GM19467 (cell line): Measurements from ENCODE around the gene POLR1H.

Experiments used
- ATAC-seq: cut with Tn5 transposase; IDR thresholded peaks from one replicate; pipeline ENCODE4 v1.9.1; 2021; ENCODE audit warnings: mild to moderate bottlenecking, moderate library complexity; ENCODE audit not compliant: unreplicated experiment

POLR1H gene

GRCh38 chr6:30061858-30062458 is 893 bp downstream of the POLR1H start:
- no peak for ATAC-seq

GRCh38 chr6:30062471-30063178 is 1.6 kb downstream of the POLR1H start:
- no peak for ATAC-seq

GRCh38 chr6:30063315-30063714 is 2.2 kb downstream of the POLR1H start:
- ATAC-seq: no peak

- no peak for ATAC-seq
These were observed 5.0 kb downstream of the POLR1H start for GRCh38 chr6:30066082-30066481.

GRCh38 chr6:30066577-30067459 is 5.8 kb downstream of the POLR1H start, which contains the start of gene PPP1R11:
PPP1R11 (plus strand) TSS chr6:30067198; CDS start chr6:30067411, 213 bp downstream.
- ATAC-seq: peak; percentile 89

- ATAC-seq: no peak
These were observed 6.5 kb downstream of the POLR1H start for GRCh38 chr6:30067460-30068139.

GRCh38 chr6:30071081-30071818 is 10.2 kb downstream of the POLR1H start:
- no peak for ATAC-seq

GRCh38 chr6:30071858-30072257 is 10.8 kb downstream of the POLR1H start:
- ATAC-seq: no peak

- no peak for ATAC-seq
These were observed 12.6 kb downstream of the POLR1H start for GRCh38 chr6:30073489-30074235.

GRCh38 chr6:30074331-30075093 is 13.4 kb downstream of the POLR1H start:
- ATAC-seq: no peak

- no peak for ATAC-seq
These were observed 14.2 kb downstream of the POLR1H start, which contains the start of gene RNF39 for GRCh38 chr6:30075094-30075789. RNF39 (minus strand) TSS chr6:30075769; CDS start chr6:30075585, 184 bp downstream.

GRCh38 chr6:30075790-30076732 is 15.0 kb downstream of the POLR1H start:
- no peak for ATAC-seq

- ATAC-seq: no peak
These were observed 16.2 kb downstream of the POLR1H start for GRCh38 chr6:30077218-30077617.

GRCh38 chr6:30087876-30088275 is 26.8 kb downstream of the POLR1H start:
- no peak for ATAC-seq

- no peak for ATAC-seq
These were observed 30.7 kb downstream of the POLR1H start for GRCh38 chr6:30091577-30092381.

GRCh38 chr6:30092852-30093543 is 31.9 kb downstream of the POLR1H start:
- no peak for ATAC-seq
